Kidney capillary endothelial cell (primary cell): ENCODE measurements around the gene UBALD1.
"Not testable (repeated sequence)": the region's sequence is repeated elsewhere in the genome, so short reads cannot be mapped to it uniquely, and the experiment has no call there.

Experiments
- DNase-seq: peaks from one replicate; pipeline ENCODE4 v3.0.0-alpha.2; 2018; ENCODE audit warnings: low spot score

Gene UBALD1

GRCh38 chr16:4599037-4599436, 15.7 kb downstream of the UBALD1 start:
- DNase-seq, result no peak

GRCh38 chr16:4597174-4597573, 17.5 kb downstream of the UBALD1 start:
- no peak for DNase-seq

- no peak for DNase-seq
Measured at GRCh38 chr16:4594433-4595410, 20.0 kb downstream of the UBALD1 start.

GRCh38 chr16:4593086-4593485, 21.6 kb downstream of the UBALD1 start:
- no peak for DNase-seq

- no peak for DNase-seq
Measured at GRCh38 chr16:4591706-4592470, 22.8 kb downstream of the UBALD1 start.

GRCh38 chr16:4591191-4591590, 23.5 kb downstream of the UBALD1 start:
- DNase-seq, result no peak

- no peak for DNase-seq
Measured at GRCh38 chr16:4588961-4589360, 25.7 kb downstream of the UBALD1 start.

- DNase-seq, result no peak
Measured at GRCh38 chr16:4588386-4588785, 26.3 kb downstream of the UBALD1 start.

- no peak for DNase-seq
Measured at GRCh38 chr16:4586291-4586690, 28.4 kb downstream of the UBALD1 start.

GRCh38 chr16:4583906-4584305, 30.8 kb downstream of the UBALD1 start:
- no peak for DNase-seq

GRCh38 chr16:4580250-4580649, 34.4 kb downstream of the UBALD1 start:
- DNase-seq, result no peak

GRCh38 chr16:4578961-4579530, 35.6 kb downstream of the UBALD1 start:
- DNase-seq, result no peak

GRCh38 chr16:4576008-4576407, 38.7 kb downstream of the UBALD1 start:
- no peak for DNase-seq

GRCh38 chr16:4574919-4575705, 39.6 kb downstream of the UBALD1 start:
- DNase-seq, result no peak

- not testable (repeated sequence) for DNase-seq
Measured at GRCh38 chr16:4573926-4574325, 40.8 kb downstream of the UBALD1 start.

- DNase-seq, result no peak
Measured at GRCh38 chr16:4572715-4573114, 42.0 kb downstream of the UBALD1 start.

GRCh38 chr16:4570688-4571321, 43.9 kb downstream of the UBALD1 start:
- no peak for DNase-seq

GRCh38 chr16:4570086-4570485, 44.6 kb downstream of the UBALD1 start:
- DNase-seq, result no peak

- no peak for DNase-seq
Measured at GRCh38 chr16:4566144-4566543, 48.5 kb downstream of the UBALD1 start.

GRCh38 chr16:4564661-4565267, 49.9 kb downstream of the UBALD1 start:
- DNase-seq, result no peak

- no peak for DNase-seq
Measured at GRCh38 chr16:4561596-4561995, 53.1 kb downstream of the UBALD1 start.
